WTC11 (cell line): ENCODE measurements around the gene GOLT1B. TPM values are rescaled to one million over a fixed set of nuclear protein-coding genes. Genes with fewer than 3 reads are reported as not detected.

Experiments
- ATAC-seq: fragments of 200-7000 bp; cut with Tn5 transposase; 2 replicates; pipeline ENCODE4 v1.10.0; 2021; ENCODE audit warnings: mild to moderate bottlenecking, moderate library complexity
- CTCF ChIA-PET: fragments of 300-600 bp; sonication (Branson Sonifier 250); formaldehyde crosslinking; loops from one replicate; lab custom pipeline; 2021; ENCODE audit warnings: antibody characterized with exemption; lab: Charles Lee
- POLR2A ChIA-PET: fragments of 350-600 bp; sonication (Branson Sonifier 250); formaldehyde crosslinking; loops from one replicate; lab custom pipeline; 2021; ENCODE audit warnings: antibody characterized with exemption; lab: Charles Lee
- DNase-seq: peaks from one replicate; pipeline ENCODE4 v3.0.0; 2021; ENCODE audit warnings: low spot score
- H3K27ac Mint-ChIP-seq: 2 replicates; pipeline ENCODE4 v1.8.0; 2021; ENCODE audit warnings: mixed read lengths
- H3K27me3 Mint-ChIP-seq: 2 replicates; pipeline ENCODE4 v1.8.0; 2021; ENCODE audit warnings: low read depth, mild to moderate bottlenecking, moderate library complexity, mixed read lengths
- H3K36me3 Mint-ChIP-seq: 2 replicates; pipeline ENCODE4 v1.8.0; 2021; ENCODE audit warnings: mixed read lengths
- H3K4me1 Mint-ChIP-seq: 2 replicates; pipeline ENCODE4 v1.8.0; 2022; ENCODE audit warnings: mixed read lengths
- H3K4me3 Mint-ChIP-seq: 2 replicates; pipeline ENCODE4 v1.8.0; 2021; ENCODE audit warnings: mild to moderate bottlenecking, moderate library complexity, mixed read lengths
- H3K9me3 Mint-ChIP-seq: 2 replicates; pipeline ENCODE4 v1.8.0; 2021; ENCODE audit warnings: mixed read lengths
- AR ChIP-seq: fragments of 250-450 bp; sonication (Bioruptor Pico); IDR thresholded peaks from 2 replicates; pipeline ENCODE4 v1.9.0; 2021; ENCODE audit warnings: mild to moderate bottlenecking
- ARID4B ChIP-seq: sonication (generic); formaldehyde crosslinking; IDR thresholded peaks from 2 replicates; pipeline ENCODE4 v1.8.0; 2023; ENCODE audit warnings: missing genetic modification reagents, mild to moderate bottlenecking, borderline replicate concordance
- CBFB ChIP-seq: sonication (generic); formaldehyde crosslinking; IDR thresholded peaks from 2 replicates; pipeline ENCODE4 v1.8.1; 2022; ENCODE audit warnings: mild to moderate bottlenecking, low read depth, missing genetic modification reagents
- ETV6 ChIP-seq: sonication (generic); formaldehyde crosslinking; IDR thresholded peaks from 2 replicates; pipeline ENCODE4 v1.8.1; 2022; ENCODE audit warnings: mild to moderate bottlenecking, missing genetic modification reagents
- GRHL2 ChIP-seq: fragments of 250-450 bp; sonication (Bioruptor Pico); IDR thresholded peaks from 2 replicates; pipeline ENCODE4 v1.8.0; 2022; ENCODE audit warnings: mild to moderate bottlenecking, moderate library complexity; ENCODE audit not compliant: insufficient replicate concordance, severe bottlenecking
- HMGXB4 ChIP-seq: sonication (generic); formaldehyde crosslinking; IDR thresholded peaks from 2 replicates; pipeline ENCODE4 v1.8.1; 2023; ENCODE audit warnings: mild to moderate bottlenecking, moderate library complexity, missing genetic modification reagents
- IRF2 ChIP-seq: sonication (generic); formaldehyde crosslinking; IDR thresholded peaks from 2 replicates; pipeline ENCODE4 v1.8.0; 2022; ENCODE audit warnings: low read depth, missing genetic modification reagents, borderline replicate concordance
- MXD4 ChIP-seq: fragments of 250-450 bp; sonication (Bioruptor Pico); IDR thresholded peaks from 2 replicates; pipeline ENCODE4 v1.8.0; 2021; ENCODE audit warnings: mild to moderate bottlenecking, moderate library complexity, borderline replicate concordance
- NR2C2 ChIP-seq: sonication (generic); formaldehyde crosslinking; IDR thresholded peaks from 2 replicates; pipeline ENCODE4 v1.8.0; 2022; ENCODE audit warnings: mild to moderate bottlenecking, missing genetic modification reagents
- NR3C1 ChIP-seq: sonication (generic); formaldehyde crosslinking; conservative IDR thresholded peaks from 2 replicates; pipeline ENCODE4 v1.8.1; 2023; ENCODE audit warnings: low read depth, mild to moderate bottlenecking, missing genetic modification reagents
- PRRX2 ChIP-seq: fragments of 250-450 bp; sonication (Bioruptor Pico); IDR thresholded peaks from 2 replicates; pipeline ENCODE4 v1.8.0; 2021; ENCODE audit warnings: mild to moderate bottlenecking
- STAT6 ChIP-seq: sonication (generic); formaldehyde crosslinking; conservative IDR thresholded peaks from 2 replicates; pipeline ENCODE4 v1.8.1; 2023; ENCODE audit warnings: mild to moderate bottlenecking, low read depth, missing genetic modification reagents, moderate library complexity
- USF2 ChIP-seq: sonication (generic); formaldehyde crosslinking; IDR thresholded peaks from 2 replicates; pipeline ENCODE4 v1.8.1; 2023; ENCODE audit warnings: mild to moderate bottlenecking, missing genetic modification reagents, moderate library complexity
- ZMAT4 ChIP-seq: fragments of 250-450 bp; sonication (Bioruptor Pico); IDR thresholded peaks from 2 replicates; pipeline ENCODE4 v1.9.0; 2021; ENCODE audit warnings: mild to moderate bottlenecking
- ZNF138 ChIP-seq: sonication (generic); formaldehyde crosslinking; conservative IDR thresholded peaks from 2 replicates; pipeline ENCODE4 v1.8.1; 2022; ENCODE audit warnings: mild to moderate bottlenecking, moderate library complexity, missing genetic modification reagents
- ZNF232 ChIP-seq: sonication (generic); formaldehyde crosslinking; IDR thresholded peaks from 2 replicates; pipeline ENCODE4 v1.8.0; 2022; ENCODE audit warnings: mild to moderate bottlenecking, missing genetic modification reagents
- ZNF416 ChIP-seq: fragments of 250-450 bp; sonication (Bioruptor Pico); IDR thresholded peaks from 2 replicates; pipeline ENCODE4 v1.9.0; 2021; ENCODE audit warnings: mild to moderate bottlenecking, inconsistent platforms
- ZSCAN18 ChIP-seq: fragments of 250-450 bp; sonication (Bioruptor Pico); IDR thresholded peaks from 2 replicates; pipeline ENCODE4 v2.1.2; 2022; ENCODE audit warnings: mild to moderate bottlenecking, moderate library complexity
- total RNA-seq: library from RNA; stranded (reverse); gene quantifications from 3 replicates; pipeline ENCODE4 v1.2.3, GENCODE V29; 2021

The GOLT1B gene
- total RNA-seq, 1 experiment from 2014 or later: 39.7 TPM

GRCh38 chr12:21559855-21560569 lies 58.4 kb downstream of the GOLT1B start (continued):
- no peak for TF ChIP-seq ETV6 (CRISPR knock-in tag)
- TF ChIP-seq, all 79 proteins: peak for 0

- Mint-ChIP-seq H3K36me3 (no peaks in the 10 kb centered on the region), H3K9me3 (no peaks in the 10 kb centered on the region), H3K27me3 (no peaks in the 10 kb centered on the region), H3K4me1 (peaks cover 3% of the 10 kb centered on the region), H3K4me3 (no peak overlapping the region), H3K27ac (no peak overlapping the region)
- POLR2A ChIA-PET: no interaction called here
- TF ChIP-seq CBFB (CRISPR knock-in tag) (no peak), HMGXB4 (CRISPR knock-in tag) (no peak), AR (CRISPR knock-in tag) (no peak), USF2 (CRISPR knock-in tag) (no peak), ZMAT4 (CRISPR knock-in tag) (no peak), MXD4 (no peak), NR3C1 (CRISPR knock-in tag) (no peak), ZNF416 (CRISPR knock-in tag) (no peak), GRHL2 (no peak)
- CTCF ChIA-PET: no interaction called here
- no peak for ATAC-seq
- no peak for DNase-seq
Measured at GRCh38 chr12:21561158-21561557, 59.6 kb downstream of the GOLT1B start.

- H3K36me3 Mint-ChIP-seq: no peaks in the 10 kb centered on the region
- TF ChIP-seq NR2C2 (CRISPR knock-in tag): no peak
- TF ChIP-seq STAT6 (CRISPR knock-in tag): no peak
- no peak for TF ChIP-seq ZSCAN18 (CRISPR knock-in tag)
- no peak for TF ChIP-seq PRRX2 (CRISPR knock-in tag)
- no peak for TF ChIP-seq ZNF232 (CRISPR knock-in tag)
- TF ChIP-seq ARID4B (CRISPR knock-in tag): no peak
- TF ChIP-seq ZNF138 (CRISPR knock-in tag): no peak
- TF ChIP-seq IRF2: no peak
- no peaks in the 10 kb centered on the region for H3K9me3 Mint-ChIP-seq
- no peaks in the 10 kb centered on the region for H3K27me3 Mint-ChIP-seq
- ChIA-PET CTCF (no interaction called here), POLR2A (interaction anchor here (0.7 kb wide), 1 partner anchor 61 kb away, joined by 9 read pairs; no protein-coding TSS in a partner anchor)
- DNase-seq: no peak
- H3K27ac Mint-ChIP-seq: no peak overlapping the region
- H3K4me1 Mint-ChIP-seq: peaks cover 3% of the 10 kb centered on the region
- ATAC-seq: no peak
- H3K4me3 Mint-ChIP-seq: no peak overlapping the region
Measured at GRCh38 chr12:21562859-21563258, 61.3 kb downstream of the GOLT1B start.
